Thyroid gland (tissue), 4 donors: ENCODE measurements around the gene DCXR. TPM values are rescaled to one million over a fixed set of nuclear protein-coding genes. Genes with fewer than 3 reads are reported as not detected.

Experiments used
- DNase-seq, 2 donors: peaks; one replicate each; pipeline ENCODE4 v3.0.0-alpha.2; 2019
- H3K27ac ChIP-seq, 3 donors: fragments of 200-600 bp; sonication (generic); 1 replicate in 2 of 3; 2 replicates in 1 of 3; pipeline ENCODE4 v1.5.1; 2016 to 2019; ENCODE audit warnings: mild to moderate bottlenecking in 1 of 3, moderate library complexity in 1 of 3
- H3K27me3 ChIP-seq: fragments of 200-600 bp; sonication (generic); one replicate; pipeline ENCODE4 v1.5.1; 2019
- H3K36me3 ChIP-seq, 2 donors: fragments of 200-600 bp; sonication (generic); one replicate each; pipeline ENCODE4 v1.5.1; 2016 to 2019
- H3K4me1 ChIP-seq, 2 donors: fragments of 200-600 bp; sonication (generic); one replicate each; pipeline ENCODE4 v1.5.1; 2017 to 2019
- H3K4me3 ChIP-seq, 3 donors: fragments of 200-600 bp; sonication (generic); replicated peaks in 1 of 3; 1 replicate in 2 of 3; 2 replicates in 1 of 3; pipeline ENCODE4 v1.5.1; 2016; ENCODE audit warnings: mild to moderate bottlenecking in 1 of 3
- H3K9me3 ChIP-seq: fragments of 200-600 bp; sonication (generic); one replicate; pipeline ENCODE4 v1.5.1; 2017
- POLR2A ChIP-seq, 2 donors: fragments of 450-650 bp; IDR thresholded peaks; one replicate each; pipeline ENCODE4 v1.6.1; 2017; ENCODE audit warnings: antibody characterized with exemption in 2 of 2, mild to moderate bottlenecking in 2 of 2, moderate library complexity in 1 of 2
- WGBS, 2 donors: methylation state at CpG; one replicate each; pipeline ENCODE4 v1.1.5; 2017; 5-methylcytosine and 5-hydroxymethylcytosine counted together
- intact Hi-C: fragments of 100-400 bp; cut with DNase I; formaldehyde crosslinking; loops from one replicate; pipeline ENCODE4 v1.15.1; 2023
- total RNA-seq, 4 donors: library from RNA; depleted of rRNA; stranded (reverse); fragments of >200 nt; gene quantifications; one replicate each; pipeline ENCODE4 v1.2.3, GENCODE V29; 2016
- TF ChIP-seq, protein P1 (sequence below), 6 experiments: fragments of 200-600 bp in 3 of 6; fragments of 450-650 bp in 3 of 6; sonication (generic) in 3 of 6; IDR thresholded peaks; one replicate each; pipeline ENCODE4 v1.5.1; 2016 to 2019; ENCODE audit warnings: antibody characterized with exemption in 6 of 6, mild to moderate bottlenecking in 2 of 6, inconsistent platforms in 1 of 6, moderate library complexity in 1 of 6

The DCXR gene
- total RNA-seq, 4 donors from 2014 or later, result 88.6 to 161 (median 114) TPM

GRCh38 chr17:82050761-82051641 is 13.5 kb upstream of the DCXR start:
- 29 to 45% methylated on average over 10 to 15 of the region's 79 CpGs for WGBS, 2 donors
- H3K27me3 ChIP-seq, result no peaks in the 10 kb centered on the region
- H3K4me3 ChIP-seq, result peak overlapping the region; percentile 40 to 85 (median 58)
- H3K27ac ChIP-seq, result peak overlapping the region in 1 of 3 donors; percentile 18
- DNase-seq, result no peak
- H3K36me3 ChIP-seq, result peaks cover 24% of the 10 kb centered on the region in 2 donors
- intact Hi-C loops, result no loop called here
- H3K4me1 ChIP-seq, result peaks cover 18 to 19% of the 10 kb centered on the region in 2 donors
- H3K9me3 ChIP-seq, result no peaks in the 10 kb centered on the region
- TF ChIP-seq, protein P1, sequence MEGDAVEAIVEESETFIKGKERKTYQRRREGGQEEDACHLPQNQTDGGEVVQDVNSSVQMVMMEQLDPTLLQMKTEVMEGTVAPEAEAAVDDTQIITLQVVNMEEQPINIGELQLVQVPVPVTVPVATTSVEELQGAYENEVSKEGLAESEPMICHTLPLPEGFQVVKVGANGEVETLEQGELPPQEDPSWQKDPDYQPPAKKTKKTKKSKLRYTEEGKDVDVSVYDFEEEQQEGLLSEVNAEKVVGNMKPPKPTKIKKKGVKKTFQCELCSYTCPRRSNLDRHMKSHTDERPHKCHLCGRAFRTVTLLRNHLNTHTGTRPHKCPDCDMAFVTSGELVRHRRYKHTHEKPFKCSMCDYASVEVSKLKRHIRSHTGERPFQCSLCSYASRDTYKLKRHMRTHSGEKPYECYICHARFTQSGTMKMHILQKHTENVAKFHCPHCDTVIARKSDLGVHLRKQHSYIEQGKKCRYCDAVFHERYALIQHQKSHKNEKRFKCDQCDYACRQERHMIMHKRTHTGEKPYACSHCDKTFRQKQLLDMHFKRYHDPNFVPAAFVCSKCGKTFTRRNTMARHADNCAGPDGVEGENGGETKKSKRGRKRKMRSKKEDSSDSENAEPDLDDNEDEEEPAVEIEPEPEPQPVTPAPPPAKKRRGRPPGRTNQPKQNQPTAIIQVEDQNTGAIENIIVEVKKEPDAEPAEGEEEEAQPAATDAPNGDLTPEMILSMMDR (IDR thresholded peaks at IDR 0.05), result no peak
- TF ChIP-seq POLR2A (IDR thresholded peaks at IDR 0.05), result no peak

DNA sequence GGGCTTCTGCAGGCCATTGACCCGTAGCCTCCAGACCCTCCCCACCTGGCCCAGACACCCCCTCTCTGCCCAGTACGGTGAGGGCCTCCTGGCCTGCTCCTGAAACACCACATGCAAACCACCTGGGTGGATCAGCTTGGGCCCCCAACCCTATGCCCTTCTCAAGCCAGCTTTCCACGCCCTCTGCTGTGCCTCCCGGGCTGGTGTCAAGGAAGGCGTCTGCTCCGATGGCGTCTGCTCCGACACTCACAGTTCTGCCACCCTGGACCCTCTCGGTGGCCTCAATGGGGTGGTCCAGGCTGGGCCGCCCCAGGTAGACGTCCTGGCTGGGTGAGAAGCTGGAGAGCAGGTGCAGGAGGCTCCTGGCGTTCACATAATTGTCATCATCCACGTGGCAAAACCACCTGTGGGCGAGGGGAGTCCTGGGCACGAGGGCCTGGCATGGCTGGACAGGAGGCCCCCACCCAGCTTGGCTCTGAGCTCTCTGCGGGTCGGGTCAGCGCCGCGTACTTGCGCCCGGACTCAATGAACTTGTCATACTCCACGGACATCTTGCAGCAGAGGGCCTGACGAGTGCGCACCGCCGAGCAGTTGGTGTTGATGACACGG is 12.8 kb upstream of the DCXR start:
- intact Hi-C loops, result no loop called here
- no peak for DNase-seq
- Histone ChIP-seq H3K4me3 (peak overlapping the region in 1 of 3 donors; percentile 85), H3K4me1 (peaks cover 18 to 19% of the 10 kb centered on the region in 2 donors), H3K9me3 (no peaks in the 10 kb centered on the region), H3K27ac (no peak overlapping the region), H3K36me3 (peaks cover 17% of the 10 kb centered on the region in 2 donors), H3K27me3 (no peaks in the 10 kb centered on the region)
- WGBS, 2 donors, result 89 to 90% methylated on average over 12 to 27 of the region's 28 CpGs
- TF ChIP-seq, protein P1 (IDR thresholded peaks at IDR 0.05), result no peak
- TF ChIP-seq POLR2A (IDR thresholded peaks at IDR 0.05), result no peak

DNA sequence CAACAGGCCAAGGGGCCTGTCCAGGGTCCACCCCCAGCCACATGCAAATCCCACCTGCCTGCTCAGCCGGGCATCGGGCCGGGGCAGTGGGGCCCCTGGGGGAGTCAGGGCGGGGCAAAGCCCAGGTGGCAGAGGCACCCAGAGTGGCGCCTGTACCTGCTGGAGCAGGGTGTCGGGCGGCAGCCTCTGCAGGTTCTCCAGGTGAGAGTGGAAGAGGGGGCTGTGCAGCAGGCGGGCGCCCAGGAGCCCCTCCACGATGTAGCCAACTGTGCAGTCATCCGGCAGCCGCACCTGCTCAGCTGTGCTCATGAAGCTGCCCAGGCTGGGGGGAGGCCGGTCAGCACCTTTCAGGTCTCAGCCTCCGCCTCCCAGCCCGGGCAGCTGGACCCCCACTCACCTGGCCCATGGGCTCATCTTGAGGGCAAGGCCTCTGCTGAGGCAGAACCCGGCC is 12.0 kb upstream of the DCXR start:
- Histone ChIP-seq H3K4me1 (peaks cover 18 to 19% of the 10 kb centered on the region in 2 donors), H3K27me3 (no peaks in the 10 kb centered on the region), H3K36me3 (peaks cover 10 to 11% of the 10 kb centered on the region in 2 donors), H3K9me3 (no peaks in the 10 kb centered on the region), H3K27ac (no peak overlapping the region), H3K4me3 (no peak overlapping the region)
- intact Hi-C loops, result no loop called here
- TF ChIP-seq, protein P1 (IDR thresholded peaks at IDR 0.05), result no peak
- TF ChIP-seq POLR2A (IDR thresholded peaks at IDR 0.05), result no peak
- 95 to 97% methylated on average over 6 of the region's 16 CpGs for WGBS, 2 donors
- no peak for DNase-seq

- no peak for TF ChIP-seq POLR2A (IDR thresholded peaks at IDR 0.05)
- TF ChIP-seq, protein P1 (IDR thresholded peaks at IDR 0.05), result no peak
- no peak overlapping the region for H3K27ac ChIP-seq
- H3K4me3 ChIP-seq, result no peak overlapping the region
- no peaks in the 10 kb centered on the region for H3K9me3 ChIP-seq
- no peaks in the 10 kb centered on the region for H3K27me3 ChIP-seq
- peaks cover 5 to 8% of the 10 kb centered on the region in 2 donors for H3K36me3 ChIP-seq
- H3K4me1 ChIP-seq, result peaks cover 18 to 19% of the 10 kb centered on the region in 2 donors
- intact Hi-C loops, result no loop called here
- 90 to 95% methylated on average over 6 to 8 of the region's 8 CpGs for WGBS, 2 donors
- no peak for DNase-seq
These were observed 11.6 kb upstream of the DCXR start for GRCh38 chr17:82049106-82049505.

DNA sequence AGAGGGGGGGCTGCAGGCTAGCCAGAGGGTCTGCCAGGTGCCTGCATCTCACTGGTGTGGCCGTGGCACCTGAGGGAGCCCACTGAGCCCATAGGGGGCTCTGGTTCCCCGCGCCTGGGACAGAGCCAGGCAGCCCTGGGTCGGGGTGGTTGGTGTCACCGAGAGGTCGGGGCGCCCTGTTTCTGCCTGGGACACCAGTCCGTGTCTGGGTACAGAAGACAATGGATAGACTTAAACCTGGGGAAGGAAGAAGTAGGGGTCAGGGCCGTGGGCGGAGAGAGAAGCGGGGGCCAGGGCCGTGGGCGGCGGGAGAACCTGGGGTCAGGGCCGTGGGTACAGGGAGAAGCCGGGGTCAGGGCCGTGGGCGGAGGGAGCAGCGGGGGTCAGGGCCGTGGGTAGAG is 11.1 kb upstream of the DCXR start:
- H3K36me3 ChIP-seq, result peaks cover 4 to 8% of the 10 kb centered on the region in 2 donors
- intact Hi-C loops, result no loop called here
- WGBS, 2 donors, result 89 to 92% methylated on average over 17 to 20 of the region's 20 CpGs
- H3K27ac ChIP-seq, result no peak overlapping the region
- H3K4me3 ChIP-seq, result no peak overlapping the region
- H3K9me3 ChIP-seq, result no peaks in the 10 kb centered on the region
- H3K4me1 ChIP-seq, result peaks cover 18 to 19% of the 10 kb centered on the region in 2 donors
- no peaks in the 10 kb centered on the region for H3K27me3 ChIP-seq
- no peak for DNase-seq
- no peak for TF ChIP-seq POLR2A (IDR thresholded peaks at IDR 0.05)
- TF ChIP-seq, protein P1 (IDR thresholded peaks at IDR 0.05), result no peak
